HepG2 (cell line): ENCODE results near the gene CDHR3. TPM values are rescaled to one million over a fixed set of nuclear protein-coding genes. Genes with fewer than 3 reads are reported as not detected.

ENCODE experiments used
- ATAC-seq: fragments of 200-7000 bp; cut with Tn5 transposase; 3 replicates; pipeline ENCODE4 v1.9.1; 2020; ENCODE audit warnings: mild to moderate bottlenecking, moderate library complexity
- BruUV-seq: library from RNA; stranded (reverse); fragments of 400-500 nt; replicated peaks from 2 replicates; lab custom pipeline; 2021; lab: Mats Ljungman, UMichigan
- CTCF ChIA-PET: fragments of 300-600 bp; formaldehyde crosslinking; extraction: SDS; loops from one replicate; lab custom pipeline; 2021; ENCODE audit warnings: low total read pairs, inconsistent platforms, low intra/inter-chr PET ratio; lab: Yijun Ruan, JAX
- POLR2A ChIA-PET: fragments of 350-600 bp; sonication (Branson Sonifier 250); formaldehyde crosslinking; loops from one replicate; lab custom pipeline; 2020; ENCODE audit warnings: antibody characterized with exemption, inconsistent platforms; lab: Yijun Ruan, JAX
- DNase-seq: peaks from one replicate; pipeline ENCODE4 v3.0.0-alpha.2; 2015; ENCODE audit warnings: low spot score
- FAIRE-seq: peaks from 3 replicates; lab custom pipeline; 2011; peaks lifted over from hg19 to GRCh38; lab: Jason Lieb, UNC
- H2AFZ ChIP-seq: one replicate; pipeline ENCODE4 v1.6.1; 2011; ENCODE audit warnings: low read length, inconsistent platforms
- H3K27ac ChIP-seq: fragments of 300-600 bp; 3 replicates; pipeline ENCODE4 v1.8.0; 2011; ENCODE audit warnings: mixed run types, mild to moderate bottlenecking, mixed read lengths, low read length, inconsistent platforms; ENCODE audit not compliant: insufficient read depth; ENCODE audit errors: extremely low read length
- H3K27me3 ChIP-seq, 2 experiments: fragments of 200-600 bp in 1 of 2; 2 replicates in 1 of 2; 3 replicates in 1 of 2; pipeline versions ENCODE4 v1.6.0 to v1.8.0; 2011; ENCODE audit warnings: low read length in 2 of 2, mild to moderate bottlenecking in 2 of 2, moderate library complexity in 2 of 2, inconsistent platforms in 1 of 2; ENCODE audit not compliant: insufficient read depth in 2 of 2, control insufficient read depth in 1 of 2
- H3K36me3 ChIP-seq, 2 experiments: fragments of 200-600 bp in 1 of 2; replicated peaks in 1 of 2; 2 replicates in 1 of 2; 3 replicates in 1 of 2; pipeline versions ENCODE4 v1.5.1 to v1.8.0; 2011; ENCODE audit warnings: low read length in 2 of 2, inconsistent platforms in 1 of 2; ENCODE audit not compliant: insufficient read depth in 2 of 2, control insufficient read depth in 1 of 2
- H3K4me1 ChIP-seq: 2 replicates; pipeline ENCODE4 v1.5.1; 2012; ENCODE audit warnings: low read length, inconsistent platforms; ENCODE audit not compliant: insufficient read depth
- H3K4me2 ChIP-seq: 2 replicates; pipeline ENCODE4 v1.6.0; 2011; ENCODE audit warnings: low read depth, low read length, inconsistent platforms
- H3K4me3 ChIP-seq, 3 experiments: fragments of 200-600 bp in 1 of 3; sonication (generic), shearing (Covaris generic) in 1 of 3; replicated peaks in 1 of 3; 2 replicates each; pipeline ENCODE4 v1.5.1; 2011 to 2016; ENCODE audit warnings: low read length in 3 of 3, inconsistent platforms in 2 of 3, low read depth in 2 of 3, mild to moderate bottlenecking in 2 of 3, control low read depth in 1 of 3, mixed read lengths in 1 of 3; ENCODE audit not compliant: insufficient read depth in 1 of 3
- H3K79me2 ChIP-seq: one replicate; pipeline ENCODE4 v1.6.1; 2011; ENCODE audit warnings: low read length, inconsistent platforms; ENCODE audit not compliant: insufficient read depth
- H3K9ac ChIP-seq: 2 replicates; pipeline ENCODE4 v1.6.0; 2011; ENCODE audit warnings: mild to moderate bottlenecking, low read depth, low read length, inconsistent platforms; ENCODE audit not compliant: insufficient read depth
- H3K9me3 ChIP-seq: 2 replicates; pipeline ENCODE4 v1.5.1; 2012; ENCODE audit warnings: mild to moderate bottlenecking, low read length
- H4K20me1 ChIP-seq: 2 replicates; pipeline ENCODE4 v1.6.0; 2011; ENCODE audit warnings: inconsistent platforms, mild to moderate bottlenecking, low read length, moderate library complexity; ENCODE audit not compliant: insufficient read depth
- ARHGAP35 ChIP-seq: sonication (generic); formaldehyde crosslinking; IDR thresholded peaks from 2 replicates; pipeline ENCODE4 v1.9.0; 2022; ENCODE audit warnings: mild to moderate bottlenecking, inconsistent platforms, moderate library complexity, missing genetic modification reagents, borderline replicate concordance
- E2F1 ChIP-seq: sonication (generic); formaldehyde crosslinking; IDR thresholded peaks from 2 replicates; pipeline ENCODE4 v1.5.0; 2020; ENCODE audit warnings: missing genetic modification reagents
- HCFC1 ChIP-seq: fragments of 150-350 bp; IDR thresholded peaks from 2 replicates; pipeline ENCODE4 v1.6.1; 2014; ENCODE audit warnings: low read depth, low read length
- HNRNPL ChIP-seq: fragments of 200-400 bp; formaldehyde crosslinking; IDR thresholded peaks from 2 replicates; pipeline ENCODE4 v1.6.1; 2017; ENCODE audit warnings: mild to moderate bottlenecking, low read depth, low read length
- HOXA3 ChIP-seq: sonication (generic); formaldehyde crosslinking; IDR thresholded peaks from 2 replicates; pipeline ENCODE4 v1.5.0; 2020; ENCODE audit warnings: missing genetic modification reagents
- MLX ChIP-seq: IDR thresholded peaks from 2 replicates; pipeline ENCODE4 v1.6.1; 2016
- NR1H2 ChIP-seq: sonication (generic); formaldehyde crosslinking; IDR thresholded peaks from 2 replicates; pipeline ENCODE4 v1.8.1; 2022; ENCODE audit warnings: low read depth, missing genetic modification reagents, borderline replicate concordance
- RCOR2 ChIP-seq: IDR thresholded peaks from 2 replicates; pipeline ENCODE4 v1.6.1; 2016; ENCODE audit warnings: missing biosample characterization, missing genetic modification reagents
- SATB2 ChIP-seq: sonication (generic); formaldehyde crosslinking; IDR thresholded peaks from 2 replicates; pipeline ENCODE4 v1.5.0; 2020; ENCODE audit warnings: missing genetic modification reagents
- TRIM22 ChIP-seq: fragments of 450-650 bp; IDR thresholded peaks from 2 replicates; pipeline ENCODE4 v1.6.1; 2017
- ZNF20 ChIP-seq: sonication (generic); formaldehyde crosslinking; IDR thresholded peaks from 2 replicates; pipeline ENCODE4 v1.4.0; 2020; ENCODE audit warnings: mild to moderate bottlenecking, moderate library complexity, missing genetic modification reagents
- ZNF441 ChIP-seq: sonication (generic); formaldehyde crosslinking; IDR thresholded peaks from 2 replicates; pipeline ENCODE4 v1.7.0; 2021; ENCODE audit warnings: missing genetic modification reagents, borderline replicate concordance
- ZNF619 ChIP-seq: sonication (generic); formaldehyde crosslinking; IDR thresholded peaks from 2 replicates; pipeline ENCODE4 v1.4.0; 2020; ENCODE audit warnings: mild to moderate bottlenecking, missing genetic modification reagents
- WGBS: methylation state at CpG from one replicate; pipeline ENCODE4 v1.1.6; 2017; ENCODE audit warnings: low lambda C conversion rate; 5-methylcytosine and 5-hydroxymethylcytosine counted together
- in situ Hi-C: cut with HindIII; loops from 2 replicates; pipeline ENCODE4 v1.10.0; 2017; ENCODE audit warnings: low pct_unique_long_range_greater_than_20kb; ENCODE audit not compliant: extremely low pct_ligation_motif_present
- intact Hi-C: fragments of 100-400 bp; cut with micrococcal nuclease; formaldehyde crosslinking; loops from one replicate; pipeline ENCODE4 v1.10.0; 2022; ENCODE audit not compliant: unreplicated experiment
- polyA plus RNA-seq, 8 experiments: library from polyadenylated mRNA; depleted of rRNA in 3 of 8; stranded (reverse) in 7 of 8; unstranded in 1 of 8; fragments of >200 nt; fragmentation: Illumina TruSeq in 4 of 8; extraction: Trizol in 4 of 8; gene quantifications; 2 replicates each; pipeline versions ENCODE4 v1.2.1 to v1.2.3, GENCODE V29; 2011 to 2016; ENCODE audit warnings: low read depth in 4 of 8, missing spikeins in 1 of 8, mixed read lengths in 1 of 8; ENCODE audit not compliant: insufficient read depth in 1 of 8
- total RNA-seq, 5 experiments: library from RNA; depleted of rRNA; stranded (reverse); fragments of >200 nt; fragmentation: Illumina TruSeq; extraction: Trizol; gene quantifications; 2 replicates each; pipeline ENCODE4 v1.2.3, GENCODE V29; 2016; ENCODE audit warnings: low read depth in 1 of 5

The CDHR3 gene
- total and polyA plus RNA-seq, 2 of the 13 experiments (the other 11 are each of a cell fraction or from before 2014, with no cell fraction given): 6.5 to 11.8 TPM

- in situ Hi-C loops: no loop called here
- H3K9me3 ChIP-seq: no peaks in the 10 kb centered on the region
- H3K36me3 ChIP-seq: peaks cover 7 to 17% of the 10 kb centered on the region in 2 experiments; a peak in 2 of 5 replicates
- FAIRE-seq: no peak
- no peaks in the 10 kb centered on the region for H4K20me1 ChIP-seq
- no peak overlapping the region for H3K4me2 ChIP-seq
- H3K79me2 ChIP-seq: no peaks in the 10 kb centered on the region
- H3K4me3 ChIP-seq: no peak overlapping the region
- WGBS: 96% methylated on average over 1 of the region's 1 CpG
- CTCF ChIA-PET: no interaction called here
- no peaks in the 10 kb centered on the region for H3K4me1 ChIP-seq
- H3K27ac ChIP-seq: no peak overlapping the region
- TF ChIP-seq ZNF441 (CRISPR knock-in tag) (no peak), ZNF20 (CRISPR knock-in tag) (no peak), NR1H2 (no peak), E2F1 (CRISPR knock-in tag) (no peak), MLX (CRISPR knock-in tag) (no peak), ZNF619 (CRISPR knock-in tag) (no peak), TRIM22 (no peak), SATB2 (CRISPR knock-in tag) (no peak), HOXA3 (CRISPR knock-in tag) (no peak), ARHGAP35 (CRISPR knock-in tag) (no peak), HNRNPL (no peak), HCFC1 (no peak), RCOR2 (CRISPR knock-in tag) (no peak)
- no peak overlapping the region for H2AFZ ChIP-seq
- POLR2A ChIA-PET: no interaction called here
- ATAC-seq: no peak
- H3K9ac ChIP-seq: no peak overlapping the region
- intact Hi-C loops: no loop called here
- no peaks in the 10 kb centered on the region for H3K27me3 ChIP-seq
- no peak for DNase-seq
- BruUV-seq: no TSS peak
Observed at GRCh38 chr7:105924945-105925344, 38.1 kb upstream of the CDHR3 start.
